Breast epithelium (tissue), 4 donors: ENCODE results near the gene ARMH4. TPM values are rescaled to one million over a fixed set of nuclear protein-coding genes. Genes with fewer than 3 reads are reported as not detected.

ENCODE experiments used
- DNase-seq, 2 donors: peaks; one replicate each; pipeline ENCODE4 v3.0.0-alpha.2; 2019; ENCODE audit warnings: low spot score in 2 of 2
- H3K27ac ChIP-seq, 2 donors: fragments of 200-600 bp; sonication (generic) in 1 of 2; one replicate each; pipeline ENCODE4 v1.5.1; 2016 to 2019; ENCODE audit warnings: mild to moderate bottlenecking in 1 of 2
- H3K27me3 ChIP-seq, 2 donors: fragments of 200-600 bp; sonication (generic) in 1 of 2; one replicate each; pipeline versions ENCODE4 v1.5.1 to v1.6.0; 2017 to 2019; ENCODE audit warnings: control low read depth in 1 of 2, mild to moderate bottlenecking in 1 of 2
- H3K36me3 ChIP-seq: fragments of 200-600 bp; one replicate; pipeline ENCODE4 v1.5.1; 2019
- H3K4me1 ChIP-seq, 2 donors: fragments of 200-600 bp; sonication (generic); one replicate each; pipeline ENCODE4 v1.5.1; 2016 to 2019; ENCODE audit warnings: control low read depth in 1 of 2
- H3K4me3 ChIP-seq, 3 donors: fragments of 200-600 bp; sonication (generic); 1 replicate in 2 of 3; 2 replicates in 1 of 3; pipeline ENCODE4 v1.5.1; 2016 to 2019; ENCODE audit warnings: mild to moderate bottlenecking in 3 of 3, moderate library complexity in 2 of 3
- H3K9me3 ChIP-seq, 2 donors: fragments of 200-600 bp; sonication (generic) in 1 of 2; one replicate each; pipeline ENCODE4 v1.5.1; 2016 to 2019; ENCODE audit warnings: control low read depth in 1 of 2
- CTCF ChIP-seq, 3 donors: fragments of 450-650 bp; IDR thresholded peaks; one replicate each; pipeline ENCODE4 v1.5.1; 2016 to 2017; ENCODE audit warnings: antibody characterized with exemption in 3 of 3, mild to moderate bottlenecking in 3 of 3, moderate library complexity in 3 of 3
- POLR2A ChIP-seq: fragments of 450-650 bp; IDR thresholded peaks from one replicate; pipeline ENCODE4 v1.6.1; 2016; ENCODE audit warnings: antibody characterized with exemption, mild to moderate bottlenecking, moderate library complexity
- POLR2AphosphoS5 ChIP-seq, 3 donors: sonication (generic); formaldehyde crosslinking; IDR thresholded peaks; one replicate each; pipeline ENCODE4 v1.6.1; 2017; ENCODE audit warnings: antibody characterized with exemption in 3 of 3
- intact Hi-C: fragments of 100-400 bp; cut with DNase I; formaldehyde crosslinking; loops from one replicate; pipeline ENCODE4 v1.15.1; 2023; ENCODE audit warnings: low total_unique reads
- total RNA-seq, 3 donors: library from RNA; depleted of rRNA; stranded (reverse); fragments of >200 nt; gene quantifications; one replicate each; pipeline ENCODE4 v1.1.0, GENCODE V29; 2016

ARMH4 gene, protein sequence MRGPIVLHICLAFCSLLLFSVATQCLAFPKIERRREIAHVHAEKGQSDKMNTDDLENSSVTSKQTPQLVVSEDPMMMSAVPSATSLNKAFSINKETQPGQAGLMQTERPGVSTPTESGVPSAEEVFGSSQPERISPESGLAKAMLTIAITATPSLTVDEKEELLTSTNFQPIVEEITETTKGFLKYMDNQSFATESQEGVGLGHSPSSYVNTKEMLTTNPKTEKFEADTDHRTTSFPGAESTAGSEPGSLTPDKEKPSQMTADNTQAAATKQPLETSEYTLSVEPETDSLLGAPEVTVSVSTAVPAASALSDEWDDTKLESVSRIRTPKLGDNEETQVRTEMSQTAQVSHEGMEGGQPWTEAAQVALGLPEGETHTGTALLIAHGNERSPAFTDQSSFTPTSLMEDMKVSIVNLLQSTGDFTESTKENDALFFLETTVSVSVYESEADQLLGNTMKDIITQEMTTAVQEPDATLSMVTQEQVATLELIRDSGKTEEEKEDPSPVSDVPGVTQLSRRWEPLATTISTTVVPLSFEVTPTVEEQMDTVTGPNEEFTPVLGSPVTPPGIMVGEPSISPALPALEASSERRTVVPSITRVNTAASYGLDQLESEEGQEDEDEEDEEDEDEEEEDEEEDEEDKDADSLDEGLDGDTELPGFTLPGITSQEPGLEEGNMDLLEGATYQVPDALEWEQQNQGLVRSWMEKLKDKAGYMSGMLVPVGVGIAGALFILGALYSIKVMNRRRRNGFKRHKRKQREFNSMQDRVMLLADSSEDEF
- 1 to 10 TPM; 3.9 to 6.4 (median 5.4) TPM for total RNA-seq

DNA sequence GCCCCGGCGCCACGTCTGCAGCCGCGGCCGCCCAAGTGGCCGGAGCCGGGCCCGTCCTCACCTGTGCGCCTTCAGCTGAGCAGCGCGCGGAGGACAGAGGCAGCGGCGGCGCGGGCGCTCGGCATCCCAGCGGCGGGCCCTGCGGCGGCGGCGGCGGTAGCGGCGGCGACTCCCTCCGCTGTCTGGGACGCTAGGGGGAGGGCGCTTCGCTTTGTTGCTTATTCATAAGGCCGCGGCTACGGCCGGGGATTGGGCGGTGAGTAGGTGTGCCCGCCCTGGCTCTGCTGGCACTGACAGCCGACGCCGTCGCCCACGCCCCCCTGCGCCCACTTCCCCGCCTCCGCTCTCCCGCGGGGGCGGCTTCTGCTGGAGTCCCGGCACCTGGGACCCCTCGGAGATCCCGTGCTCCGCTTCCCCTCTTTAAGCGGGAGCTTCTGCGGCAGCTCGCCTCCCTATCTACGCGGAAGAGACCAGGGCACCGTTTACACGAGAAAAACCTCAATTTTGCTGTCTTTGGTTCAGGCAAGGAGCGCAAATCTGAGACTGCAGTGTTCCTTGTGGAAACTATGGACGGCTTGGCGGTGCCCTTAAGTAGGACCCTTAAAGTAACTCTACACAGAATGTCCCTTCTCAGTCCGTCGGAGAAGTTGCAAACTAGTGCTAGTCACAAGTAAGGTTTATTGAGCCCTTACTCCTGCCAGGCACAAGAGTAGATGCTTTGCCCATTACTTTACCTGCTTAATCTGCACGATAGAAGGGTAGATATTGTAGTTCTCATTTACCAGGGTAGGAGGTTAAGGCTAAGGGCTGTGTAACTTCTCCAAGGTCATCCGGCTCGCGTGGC, at the start of gene ARMH4:
TSS of gene ARMH4 (minus strand) at position 200 of the 844 bp plus-strand sequence. CDS start 12,855 bp downstream, outside the sequence.
- Histone ChIP-seq H3K27me3 (no peaks in the 10 kb centered on the region), H3K36me3 (no peaks in the 10 kb centered on the region), H3K4me3 (peak within 1 kb of the TSS; percentile 72 to 87 (median 79)), H3K9me3 (no peaks in the 10 kb centered on the region), H3K4me1 (no peaks in the 10 kb centered on the region), H3K27ac (peak within 1 kb of the TSS; percentile 60 to 64)
- TF ChIP-seq CTCF (IDR thresholded peaks at IDR 0.05) = no peak
- TF ChIP-seq POLR2A = no peak
- no peak for TF ChIP-seq POLR2AphosphoS5 (IDR thresholded peaks at IDR 0.05)
- intact Hi-C loops = no loop called here
- DNase-seq = peak; percentile 35 to 57

GRCh38 chr14:58200846-58201245, 48.8 kb upstream of the ARMH4 start:
- Histone ChIP-seq H3K4me1 (peaks cover 0 to 8% of the 10 kb centered on the region in 2 donors), H3K27me3 (no peaks in the 10 kb centered on the region), H3K36me3 (no peaks in the 10 kb centered on the region), H3K9me3 (no peaks in the 10 kb centered on the region), H3K27ac (peak overlapping the region; percentile 97 to 99), H3K4me3 (peak overlapping the region; percentile 72 to 97 (median 91))
- DNase-seq = no peak
- no peak for TF ChIP-seq POLR2A
- no peak for TF ChIP-seq CTCF (IDR thresholded peaks at IDR 0.05)
- no peak for TF ChIP-seq POLR2AphosphoS5 (IDR thresholded peaks at IDR 0.05)
- intact Hi-C loops = no loop called here

GRCh38 chr14:58200480-58200841, 48.4 kb upstream of the ARMH4 start:
- peak overlapping the region; percentile 97 to 99 for H3K27ac ChIP-seq
- intact Hi-C loops = no loop called here
- H3K9me3 ChIP-seq = no peaks in the 10 kb centered on the region
- H3K4me1 ChIP-seq = peaks cover 0 to 8% of the 10 kb centered on the region in 2 donors
- DNase-seq = no peak
- H3K27me3 ChIP-seq = no peaks in the 10 kb centered on the region
- H3K4me3 ChIP-seq = peak overlapping the region; percentile 72 to 97 (median 91)
- no peak for TF ChIP-seq POLR2AphosphoS5 (IDR thresholded peaks at IDR 0.05)
- TF ChIP-seq CTCF (IDR thresholded peaks at IDR 0.05) = no peak
- TF ChIP-seq POLR2A = no peak
- no peaks in the 10 kb centered on the region for H3K36me3 ChIP-seq

- intact Hi-C loops = no loop called here
- TF ChIP-seq CTCF (IDR thresholded peaks at IDR 0.05) = no peak
- TF ChIP-seq POLR2AphosphoS5 (IDR thresholded peaks at IDR 0.05) = peak; percentile 55 to 79 (median 63)
- peak; percentile 11 for TF ChIP-seq POLR2A
Measured at GRCh38 chr14:58199726-58200479, 47.9 kb upstream of the ARMH4 start, which contains the start of gene ACTR10. TSS of gene ACTR10 (plus strand) at chr14:58200149. CDS start at chr14:58200218, 69 bp downstream.

More at GRCh38 chr14:58199726-58200479, 47.9 kb upstream of the ARMH4 start, which contains the start of gene ACTR10:
- Histone ChIP-seq H3K4me1 (peaks cover 0 to 8% of the 10 kb centered on the region in 2 donors), H3K36me3 (no peaks in the 10 kb centered on the region), H3K27ac (peak within 1 kb of the TSS; percentile 97 to 99), H3K4me3 (peak within 1 kb of the TSS; percentile 72 to 97 (median 91)), H3K9me3 (no peaks in the 10 kb centered on the region), H3K27me3 (no peaks in the 10 kb centered on the region)
- DNase-seq = peak; percentile 85 to 86
